PC-9 (cell line): Measurements from ENCODE around the gene SPRED2. TPM values are rescaled to one million over a fixed set of nuclear protein-coding genes. Genes with fewer than 3 reads are reported as not detected.

ENCODE experiments used
- Bru-seq: library from RNA; stranded (reverse); fragments of 400-500 nt; gene quantifications from one replicate; lab custom pipeline; 2021; lab: Mats Ljungman, UMichigan
- BruChase-seq, 2 experiments: library from RNA; stranded (reverse); fragments of 400-500 nt; gene quantifications; one replicate each; lab custom pipeline; 2021; lab: Mats Ljungman, UMichigan
- BruUV-seq: library from RNA; stranded (reverse); fragments of 400-500 nt; replicated peaks from 2 replicates; lab custom pipeline; 2021; lab: Mats Ljungman, UMichigan
- CTCF ChIA-PET: fragments of 300-600 bp; sonication (Branson Sonifier 250); formaldehyde crosslinking; loops from one replicate; lab custom pipeline; 2022; ENCODE audit warnings: antibody characterized with exemption; lab: Charles Lee
- POLR2A ChIA-PET: fragments of 300-600 bp; sonication (Branson Sonifier 250); formaldehyde crosslinking; loops from one replicate; lab custom pipeline; 2022; ENCODE audit warnings: antibody characterized with exemption; ENCODE audit not compliant: unreplicated experiment; lab: Charles Lee
- DNase-seq, 2 experiments: peaks; one replicate each; pipeline versions ENCODE4 v3.0.0 to v3.0.0-alpha.2; 2015 to 2022; ENCODE audit warnings: mixed read lengths in 1 of 2
- H2AFZ ChIP-seq: fragments of 200-600 bp; sonication (generic); 2 replicates; pipeline ENCODE4 v1.8.1; 2017; ENCODE audit warnings: antibody characterized with exemption
- H3F3A ChIP-seq: fragments of 200-600 bp; sonication (generic); 2 replicates; pipeline ENCODE4 v1.8.1; 2017; ENCODE audit warnings: antibody characterized with exemption, mild to moderate bottlenecking, low read depth; ENCODE audit not compliant: insufficient read depth
- H3K27ac ChIP-seq: fragments of 200-600 bp; sonication (generic); 2 replicates; pipeline ENCODE4 v1.6.1; 2016; ENCODE audit warnings: mixed run types
- H3K27me3 ChIP-seq: fragments of 200-600 bp; sonication (generic); 2 replicates; pipeline ENCODE4 v1.6.1; 2016; ENCODE audit warnings: low read depth, mixed run types; ENCODE audit not compliant: insufficient read depth
- H3K36me3 ChIP-seq: fragments of 200-600 bp; sonication (generic); 2 replicates; pipeline ENCODE4 v1.6.1; 2016; ENCODE audit warnings: low read depth, mixed run types
- H3K4me1 ChIP-seq: fragments of 200-600 bp; sonication (generic); replicated peaks from 2 replicates; pipeline ENCODE4 v1.6.1; 2016; ENCODE audit warnings: mixed run types; ENCODE audit not compliant: insufficient read depth
- H3K4me2 ChIP-seq: fragments of 200-600 bp; sonication (generic); 2 replicates; pipeline ENCODE4 v1.6.1; 2017; ENCODE audit warnings: mixed run types
- H3K4me3 ChIP-seq: fragments of 200-600 bp; sonication (generic); 2 replicates; pipeline ENCODE4 v1.6.1; 2016; ENCODE audit warnings: mixed run types
- H3K79me2 ChIP-seq: fragments of 200-600 bp; sonication (generic); 2 replicates; pipeline ENCODE4 v1.6.1; 2017; ENCODE audit warnings: low read depth, mixed run types
- H3K9me2 ChIP-seq: fragments of 200-600 bp; sonication (generic); 2 replicates; pipeline ENCODE4 v1.8.1; 2017; ENCODE audit warnings: mild to moderate bottlenecking; ENCODE audit not compliant: insufficient read depth
- H3K9me3 ChIP-seq: fragments of 200-600 bp; sonication (generic); 2 replicates; pipeline ENCODE4 v1.8.1; 2016; ENCODE audit warnings: low read depth; ENCODE audit not compliant: insufficient read depth
- H4K20me1 ChIP-seq: fragments of 200-600 bp; sonication (generic); 2 replicates; pipeline ENCODE4 v1.8.1; 2017; ENCODE audit not compliant: insufficient read depth
- EZH2 ChIP-seq: fragments of 200-600 bp; sonication (generic); IDR thresholded peaks from 2 replicates; pipeline ENCODE4 v1.8.0; 2017; ENCODE audit warnings: antibody characterized with exemption, low read depth
- intact Hi-C: fragments of 100-400 bp; cut with micrococcal nuclease; formaldehyde crosslinking; loops from one replicate; pipeline ENCODE4 v1.10.0; 2022; ENCODE audit not compliant: unreplicated experiment
- long read RNA-seq: library from polyadenylated mRNA; stranded (forward); transcript quantifications from one replicate; pipeline ENCODE4 v2.0.0, GENCODE V29; 2022
- total RNA-seq: library from RNA; stranded (reverse); gene quantifications from 2 replicates; pipeline ENCODE4 v1.2.3, GENCODE V29; 2021
- TF ChIP-seq, protein P1 (sequence below): fragments of 200-600 bp; sonication (generic); conservative IDR thresholded peaks from 2 replicates; pipeline ENCODE4 v1.6.1; 2017; ENCODE audit warnings: mixed run types, antibody characterized with exemption, mild to moderate bottlenecking, moderate library complexity

SPRED2 gene
- total RNA-seq: 33.5 and 33.6 TPM in 2 replicates
- Bru-seq, nascent RNA: percentile 89 among the genes with signal in this experiment
- BruChase-seq, experiment 1, labeled RNA remaining after a 2-hour chase: percentile 76 among the genes with signal in this experiment
- BruChase-seq, experiment 2, labeled RNA remaining after a 6-hour chase: percentile 74 among the genes with signal in this experiment
- long read RNA-seq, full-length matches to known transcripts: 10 of 21 reads
- long read RNA-seq, partial matches to known transcripts: 2 of 21 reads
- long read RNA-seq, other reads (novel, unspliced or antisense): 9 of 21 reads

DNA sequence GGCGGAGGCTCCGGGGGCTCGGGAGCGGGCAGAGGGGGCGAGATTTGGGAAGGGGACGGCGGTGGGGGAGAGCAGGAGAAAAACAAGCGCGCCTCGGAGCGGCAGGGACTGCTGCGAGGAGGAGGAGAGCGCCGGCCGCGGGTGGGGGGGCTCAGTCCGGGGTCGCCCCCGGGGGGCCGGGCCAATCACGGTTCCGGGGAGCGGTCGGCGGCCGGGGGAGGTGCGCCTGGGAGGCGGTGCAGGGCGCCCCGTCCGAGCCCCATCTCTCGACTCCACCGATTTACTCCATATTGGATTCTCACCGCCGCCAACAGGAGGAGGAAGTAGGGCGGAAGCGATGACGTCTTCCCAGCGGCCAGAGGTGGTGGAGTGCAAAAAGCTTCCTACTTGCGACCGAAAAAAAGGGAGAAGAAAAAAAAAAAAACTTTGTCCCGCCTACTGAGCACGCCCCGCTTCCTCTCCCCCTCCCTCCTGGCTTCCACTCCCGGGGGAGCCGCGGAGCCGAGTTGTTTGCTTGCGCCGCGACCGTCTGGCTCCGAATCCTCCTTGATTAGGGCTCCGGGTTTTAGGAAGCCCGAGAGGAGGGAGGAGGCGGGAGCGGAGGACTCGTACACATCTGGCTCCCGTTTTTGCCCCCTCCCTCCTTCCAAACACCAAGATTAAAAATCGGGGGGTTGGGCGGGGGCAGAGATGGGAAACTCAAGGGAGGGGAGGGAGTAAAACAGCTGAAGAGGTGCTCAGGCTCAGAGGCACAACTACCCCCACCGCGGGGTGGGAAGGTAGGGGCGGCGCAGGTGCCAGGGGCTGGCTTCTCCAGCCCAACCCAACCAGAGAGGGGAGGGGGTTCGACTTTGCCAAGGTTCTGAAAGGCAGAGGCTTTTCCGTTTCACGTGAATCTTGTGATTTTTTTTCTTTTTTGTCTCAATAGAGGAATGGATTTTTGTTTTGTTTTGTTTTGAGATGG is at the start of gene SPRED2:
SPRED2 (minus strand) TSS at position 373 of the 964 bp plus-strand sequence. CDS start 612 bp downstream, outside the sequence.
- ChIA-PET CTCF (interaction anchor here (0.8 kb wide), 1 partner anchor 331 kb away, joined by 3 read pairs; no protein-coding TSS in a partner anchor), POLR2A (interaction anchor here (0.6 kb wide), 1 partner anchor 35 kb away, joined by 5 read pairs; no protein-coding TSS in a partner anchor)
- Histone ChIP-seq H3K9me3 (no peaks in the 10 kb centered on the region), H4K20me1 (peaks cover 24% of the 10 kb centered on the region), H3K9me2 (no peaks in the 10 kb centered on the region), H3K36me3 (0 out of 2 replicates have a peak, but pooled peaks cover 4% of the 10 kb centered on the region), H3K4me2 (peak within 1 kb of the TSS; percentile 87), H3K4me3 (peak within 1 kb of the TSS; percentile 91), H3K27ac (peak within 1 kb of the TSS; percentile 59), H3F3A (peaks cover 50% of the 10 kb centered on the region), H2AFZ (peak within 1 kb of the TSS; percentile 84), H3K79me2 (peaks cover 62% of the 10 kb centered on the region), H3K27me3 (no peaks in the 10 kb centered on the region), H3K4me1 (peaks cover 55% of the 10 kb centered on the region)
- DNase-seq: peak; percentile 92
- TF ChIP-seq, protein P1, sequence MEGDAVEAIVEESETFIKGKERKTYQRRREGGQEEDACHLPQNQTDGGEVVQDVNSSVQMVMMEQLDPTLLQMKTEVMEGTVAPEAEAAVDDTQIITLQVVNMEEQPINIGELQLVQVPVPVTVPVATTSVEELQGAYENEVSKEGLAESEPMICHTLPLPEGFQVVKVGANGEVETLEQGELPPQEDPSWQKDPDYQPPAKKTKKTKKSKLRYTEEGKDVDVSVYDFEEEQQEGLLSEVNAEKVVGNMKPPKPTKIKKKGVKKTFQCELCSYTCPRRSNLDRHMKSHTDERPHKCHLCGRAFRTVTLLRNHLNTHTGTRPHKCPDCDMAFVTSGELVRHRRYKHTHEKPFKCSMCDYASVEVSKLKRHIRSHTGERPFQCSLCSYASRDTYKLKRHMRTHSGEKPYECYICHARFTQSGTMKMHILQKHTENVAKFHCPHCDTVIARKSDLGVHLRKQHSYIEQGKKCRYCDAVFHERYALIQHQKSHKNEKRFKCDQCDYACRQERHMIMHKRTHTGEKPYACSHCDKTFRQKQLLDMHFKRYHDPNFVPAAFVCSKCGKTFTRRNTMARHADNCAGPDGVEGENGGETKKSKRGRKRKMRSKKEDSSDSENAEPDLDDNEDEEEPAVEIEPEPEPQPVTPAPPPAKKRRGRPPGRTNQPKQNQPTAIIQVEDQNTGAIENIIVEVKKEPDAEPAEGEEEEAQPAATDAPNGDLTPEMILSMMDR: no peak
- TF ChIP-seq EZH2: no peak
- BruUV-seq: no TSS peak
- intact Hi-C loops: loop anchor here (1.0 to 5.0 kb wide), 6 partner anchors 49 to 910 kb away; partner anchors contain the start of gene AFTPH

DNA sequence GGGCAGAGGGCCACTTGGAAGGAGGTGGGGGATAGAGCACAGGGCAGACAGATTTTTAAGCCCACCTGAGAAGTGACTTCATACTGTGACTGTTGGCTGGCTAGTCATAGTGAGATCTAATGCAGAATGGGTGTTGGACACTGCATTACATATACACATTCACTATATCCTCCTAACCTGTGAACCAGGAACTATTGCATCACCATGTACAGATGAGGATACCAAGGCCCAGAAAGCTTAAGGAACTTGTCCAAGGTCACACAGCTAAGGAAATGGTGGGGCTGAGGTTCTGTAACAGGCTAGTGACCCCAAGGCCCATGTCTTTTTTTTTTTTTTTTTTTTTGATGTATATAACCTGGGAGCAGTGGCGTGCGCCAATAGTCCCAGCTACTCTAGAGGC is 49.6 kb upstream of the SPRED2 start:
- CTCF ChIA-PET: no interaction called here

GRCh38 chr2:65479524-65479923 is 47.1 kb upstream of the SPRED2 start:
- no peaks in the 10 kb centered on the region for H3K27me3 ChIP-seq
- POLR2A ChIA-PET: no interaction called here
- no peak overlapping the region for H3K4me2 ChIP-seq

More for the DNA sequence above, 49.6 kb upstream of the SPRED2 start:
- Histone ChIP-seq H3K4me2 (no peak overlapping the region), H4K20me1 (no peaks in the 10 kb centered on the region), H3K36me3 (no peaks in the 10 kb centered on the region), H3K27ac (no peak overlapping the region), H3K27me3 (no peaks in the 10 kb centered on the region), H3K4me1 (no peaks in the 10 kb centered on the region), H3K9me2 (no peaks in the 10 kb centered on the region), H3K79me2 (no peaks in the 10 kb centered on the region), H3K4me3 (no peak overlapping the region), H3F3A (no peaks in the 10 kb centered on the region), H3K9me3 (peaks cover 11% of the 10 kb centered on the region), H2AFZ (no peak overlapping the region)
- no peak for DNase-seq
- BruUV-seq: no TSS peak
- POLR2A ChIA-PET: no interaction called here
- intact Hi-C loops: no loop called here
- TF ChIP-seq, protein P1: no peak
- no peak for TF ChIP-seq EZH2

More at GRCh38 chr2:65479524-65479923, 47.1 kb upstream of the SPRED2 start:
- Histone ChIP-seq H3K27ac (no peak overlapping the region), H3K79me2 (no peaks in the 10 kb centered on the region), H2AFZ (no peak overlapping the region), H3K4me3 (no peak overlapping the region), H3K36me3 (no peaks in the 10 kb centered on the region), H3K4me1 (no peaks in the 10 kb centered on the region), H3K9me3 (peaks cover 11% of the 10 kb centered on the region; the same call in 1 of the 2 replicates), H4K20me1 (no peaks in the 10 kb centered on the region), H3K9me2 (no peaks in the 10 kb centered on the region), H3F3A (no peaks in the 10 kb centered on the region)
- intact Hi-C loops: no loop called here
- CTCF ChIA-PET: no interaction called here
- no peak for TF ChIP-seq EZH2
- TF ChIP-seq, protein P1: no peak
- no peak for DNase-seq
- no TSS peak for BruUV-seq
